Measurements from ENCODE around the gene CCND1.

CCND1 gene

DNA sequence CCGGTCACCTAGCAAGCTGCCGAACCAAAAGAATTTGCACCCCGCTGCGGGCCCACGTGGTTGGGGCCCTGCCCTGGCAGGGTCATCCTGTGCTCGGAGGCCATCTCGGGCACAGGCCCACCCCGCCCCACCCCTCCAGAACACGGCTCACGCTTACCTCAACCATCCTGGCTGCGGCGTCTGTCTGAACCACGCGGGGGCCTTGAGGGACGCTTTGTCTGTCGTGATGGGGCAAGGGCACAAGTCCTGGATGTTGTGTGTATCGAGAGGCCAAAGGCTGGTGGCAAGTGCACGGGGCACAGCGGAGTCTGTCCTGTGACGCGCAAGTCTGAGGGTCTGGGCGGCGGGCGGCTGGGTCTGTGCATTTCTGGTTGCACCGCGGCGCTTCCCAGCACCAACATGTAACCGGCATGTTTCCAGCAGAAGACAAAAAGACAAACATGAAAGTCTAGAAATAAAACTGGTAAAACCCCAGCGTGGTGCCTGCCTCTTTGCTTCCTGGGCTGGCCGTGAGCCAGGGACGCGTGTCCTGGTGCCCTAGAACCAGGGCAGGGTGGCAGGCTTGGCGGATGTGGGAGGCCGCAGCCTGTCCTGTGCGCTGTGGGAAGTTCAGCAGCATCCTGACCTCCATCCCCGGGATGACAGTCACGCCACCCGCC lies 13.2 kb downstream of the CCND1 start:
- DNase-seq (ENCODE audit: low spot score) = no peak

DNA sequence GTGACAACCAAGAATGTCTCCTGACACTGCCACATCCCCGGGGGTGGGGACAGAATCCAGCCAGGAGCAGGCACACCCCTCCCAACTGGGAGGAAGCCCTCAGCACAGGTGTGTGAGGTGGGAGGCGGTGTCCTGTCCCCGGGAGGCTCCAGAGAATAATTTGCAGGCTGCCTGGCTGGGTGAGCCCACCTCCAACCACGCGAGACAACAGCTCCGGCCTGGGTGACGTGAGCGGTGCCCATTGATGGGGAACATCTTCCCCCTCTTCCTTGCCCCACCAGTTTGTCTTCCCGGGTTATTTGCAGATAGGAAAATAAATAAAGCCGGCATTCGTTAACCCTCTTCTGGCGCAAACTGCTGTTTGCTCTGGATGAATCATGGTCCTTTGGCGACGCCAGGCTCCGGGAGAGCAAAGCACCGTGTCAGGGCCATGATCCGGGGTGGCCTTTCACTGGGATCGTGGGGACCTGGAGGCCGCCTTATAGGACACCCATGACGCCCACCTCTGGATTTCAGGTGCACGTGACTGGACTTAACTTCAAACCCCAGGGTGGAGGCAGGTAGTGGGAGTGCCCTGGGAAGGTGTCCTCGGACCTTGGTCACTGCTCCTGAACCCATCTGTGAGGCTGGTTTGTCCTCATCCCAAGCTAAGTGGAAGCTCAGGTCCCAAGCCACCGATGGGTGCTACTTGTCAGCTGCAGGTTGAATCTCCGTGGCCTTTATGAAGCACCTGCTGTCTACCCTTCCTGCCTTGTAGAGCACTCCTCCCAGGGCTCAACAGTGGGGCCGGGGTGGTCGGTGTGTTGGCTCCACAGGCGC lies 13.9 kb downstream of the CCND1 start:
- no peak for DNase-seq (ENCODE audit: low spot score)

DNA sequence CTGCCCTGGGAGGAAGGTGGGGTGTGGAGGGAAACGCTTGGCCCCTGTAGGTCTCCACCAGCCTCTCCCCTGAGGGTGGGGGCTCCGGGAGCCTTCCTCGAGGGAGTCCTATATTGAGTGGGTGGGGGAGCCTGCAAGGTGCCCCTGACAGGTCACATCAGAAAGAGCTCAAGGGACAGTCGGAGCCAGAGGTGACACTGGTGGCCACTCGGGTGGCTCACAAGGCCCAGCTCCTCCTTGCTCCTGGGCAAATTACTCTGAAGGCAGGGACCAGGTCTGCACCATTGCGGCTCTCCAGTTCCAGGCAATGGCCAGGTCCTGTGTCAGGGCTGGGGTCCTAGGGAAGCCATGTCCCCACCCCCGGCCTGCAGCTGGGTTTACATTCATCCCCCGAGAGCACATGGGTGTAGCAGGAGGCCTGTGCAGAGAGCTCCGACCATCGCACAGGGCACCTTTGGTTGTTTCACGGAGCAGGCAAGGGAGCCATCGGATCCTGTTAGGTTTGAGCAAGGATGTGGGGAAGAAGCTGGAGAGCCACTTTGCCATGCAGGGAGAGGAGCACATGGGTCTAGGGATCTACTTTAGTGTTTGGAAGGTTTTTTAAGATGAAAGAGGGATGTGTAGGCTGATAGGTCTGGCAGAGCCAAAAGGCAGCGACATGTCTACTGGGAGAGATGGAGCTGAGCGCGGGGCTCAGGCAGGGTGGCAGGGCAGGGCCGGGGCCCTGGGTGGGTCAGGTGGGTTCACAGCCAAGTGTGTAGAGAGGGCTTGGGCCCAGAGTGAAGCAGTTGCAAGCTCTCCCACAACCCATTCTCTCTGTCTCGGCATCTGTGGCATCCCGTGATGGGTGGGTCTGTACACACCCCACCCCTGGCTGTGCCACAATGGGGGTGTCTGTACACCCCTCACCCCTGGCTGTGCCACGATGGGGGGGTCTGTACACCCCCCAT lies 14.8 kb downstream of the CCND1 start:
- no peak for DNase-seq (ENCODE audit: low spot score)

DNA sequence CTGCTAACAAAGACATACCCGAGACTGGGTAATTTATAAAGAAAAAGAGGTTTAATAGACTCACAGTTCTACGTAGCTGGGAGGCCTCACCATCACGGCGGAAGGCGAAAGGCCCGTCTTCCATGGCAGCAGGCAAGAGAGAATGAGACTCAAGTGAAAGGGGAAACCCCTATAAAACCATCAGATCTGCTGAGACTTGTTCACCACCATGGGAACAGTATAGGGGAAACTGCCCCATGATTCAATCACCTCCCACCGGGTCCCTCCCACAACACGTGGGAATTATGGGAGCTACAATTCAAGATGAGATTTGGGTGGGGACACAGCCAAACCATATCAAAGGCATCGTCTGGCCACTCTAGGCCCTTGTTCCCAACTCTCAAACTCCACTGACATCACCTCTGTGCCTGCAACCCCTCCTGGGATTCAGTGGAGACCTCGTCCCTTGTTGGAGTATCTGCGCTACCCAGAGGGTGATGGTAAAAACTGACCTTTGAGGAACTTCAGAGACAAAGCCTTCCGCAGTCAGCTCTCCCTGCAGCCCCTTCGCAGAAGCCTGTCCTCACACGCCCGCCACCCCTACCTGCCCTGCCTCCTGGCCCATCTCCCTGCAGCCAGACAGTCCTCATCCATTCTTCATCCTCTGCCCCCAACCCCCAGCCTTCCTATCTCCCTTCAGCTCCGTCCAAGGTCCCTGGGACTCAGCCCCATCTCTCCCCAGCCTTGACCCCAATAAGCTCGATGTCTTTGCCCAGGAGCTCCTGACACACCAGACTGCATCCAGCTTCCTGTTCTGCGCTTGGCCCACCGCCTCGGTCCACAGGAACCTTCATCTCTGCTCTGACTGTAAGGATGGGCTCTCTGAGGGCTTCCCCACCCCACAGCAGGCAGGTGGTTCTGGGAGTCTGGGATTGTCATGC lies 15.8 kb downstream of the CCND1 start:
- DNase-seq (ENCODE audit: low spot score) = no peak

DNA sequence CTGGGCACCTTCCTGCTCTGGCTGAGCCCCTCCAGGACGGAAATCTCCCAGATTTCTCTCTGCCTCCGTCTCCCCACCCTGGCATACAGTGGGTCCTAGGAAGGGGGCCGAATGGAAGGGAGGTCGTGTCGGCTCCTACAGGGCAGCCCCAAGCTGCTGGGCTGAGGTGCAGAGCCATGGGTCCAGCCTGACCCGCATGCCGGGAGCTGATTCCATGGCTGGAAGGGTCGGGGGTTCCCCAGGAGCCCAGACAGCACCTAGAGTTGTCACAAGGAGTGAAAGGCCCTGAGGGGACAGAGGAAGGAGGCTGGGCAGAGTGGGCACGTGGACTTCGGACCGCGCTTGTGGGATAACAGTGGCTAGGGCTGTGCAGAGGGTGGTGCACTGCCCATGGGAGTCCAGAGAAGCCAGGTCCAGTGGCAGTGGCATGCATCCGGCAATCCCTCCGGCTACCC lies 16.5 kb downstream of the CCND1 start:
- no peak for DNase-seq (ENCODE audit: low spot score)

DNA sequence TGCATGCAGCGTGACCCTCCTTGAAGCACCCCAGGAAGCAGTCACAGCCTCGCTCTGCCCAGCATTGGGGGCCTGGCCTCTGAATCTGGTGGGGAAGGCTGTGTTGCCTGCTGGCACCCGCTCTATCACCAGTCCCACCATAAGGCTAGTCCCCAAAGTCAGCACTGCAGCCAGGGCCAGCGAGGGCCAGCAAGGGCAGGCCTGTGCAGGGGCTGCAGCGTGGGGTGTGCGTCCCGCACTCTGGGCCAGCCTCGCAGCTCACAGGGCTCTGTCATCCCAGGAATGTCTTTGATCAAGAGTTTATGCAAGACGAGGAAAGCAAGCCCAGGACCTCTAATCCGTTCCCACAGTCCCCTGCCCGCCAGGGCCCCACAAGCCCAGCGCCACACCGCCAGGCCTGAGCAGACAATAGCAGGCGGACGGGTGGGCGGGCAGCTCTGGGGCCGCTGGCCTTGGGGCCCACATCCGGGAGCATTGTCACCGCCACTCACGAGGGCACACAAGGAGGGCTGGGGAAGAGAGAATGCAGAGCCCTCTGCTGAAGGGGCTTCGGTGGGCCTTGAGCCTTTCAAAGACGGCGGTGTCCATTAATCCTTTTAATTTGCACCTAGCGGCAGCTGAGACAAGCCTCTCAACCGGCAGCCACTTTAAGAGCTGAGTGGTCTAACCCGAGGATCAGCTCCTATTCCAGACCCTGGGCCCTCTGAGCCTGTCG lies 17.1 kb downstream of the CCND1 start:
- DNase-seq (ENCODE audit: low spot score) = no peak

DNA sequence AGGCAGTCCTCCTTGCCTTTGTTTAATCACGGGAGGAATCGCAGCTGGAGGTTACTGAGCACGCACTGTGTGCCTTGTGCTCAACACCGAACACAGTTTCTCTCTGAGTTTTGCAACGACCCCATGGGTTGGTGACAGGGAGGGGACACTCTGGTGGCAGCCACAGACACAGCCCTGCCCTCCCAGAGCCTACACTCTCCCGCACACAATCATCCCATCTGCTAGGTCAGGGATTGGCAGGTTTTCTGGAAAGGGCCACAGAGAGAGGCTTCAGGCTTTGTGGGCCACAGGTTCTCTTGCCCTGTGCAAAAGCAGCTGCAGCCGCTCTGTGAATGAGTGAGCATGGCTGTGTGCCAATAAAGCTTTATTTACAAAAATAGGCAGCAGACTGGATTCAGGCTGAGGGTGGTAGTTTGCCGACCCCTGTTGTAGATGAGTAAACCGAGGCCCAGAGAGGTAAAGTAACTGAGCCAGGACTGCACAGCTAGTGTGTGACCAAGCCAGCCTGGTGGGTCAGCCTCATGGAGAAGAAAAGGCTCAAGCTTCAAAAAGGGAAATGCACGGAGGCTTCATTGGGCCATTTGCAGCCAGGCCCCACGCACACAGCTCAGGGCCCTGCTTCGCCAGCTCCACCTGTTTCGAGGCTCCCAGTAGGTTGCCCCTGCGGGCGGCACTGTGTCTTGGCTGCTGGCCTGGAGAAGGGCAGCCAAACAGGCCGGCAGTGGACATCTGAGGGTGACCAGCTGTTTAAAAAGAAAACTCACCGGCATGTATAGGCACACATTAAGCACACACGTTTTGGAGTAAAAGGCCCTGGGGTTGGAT lies 17.9 kb downstream of the CCND1 start:
- no peak for DNase-seq (ENCODE audit: low spot score)

DNA sequence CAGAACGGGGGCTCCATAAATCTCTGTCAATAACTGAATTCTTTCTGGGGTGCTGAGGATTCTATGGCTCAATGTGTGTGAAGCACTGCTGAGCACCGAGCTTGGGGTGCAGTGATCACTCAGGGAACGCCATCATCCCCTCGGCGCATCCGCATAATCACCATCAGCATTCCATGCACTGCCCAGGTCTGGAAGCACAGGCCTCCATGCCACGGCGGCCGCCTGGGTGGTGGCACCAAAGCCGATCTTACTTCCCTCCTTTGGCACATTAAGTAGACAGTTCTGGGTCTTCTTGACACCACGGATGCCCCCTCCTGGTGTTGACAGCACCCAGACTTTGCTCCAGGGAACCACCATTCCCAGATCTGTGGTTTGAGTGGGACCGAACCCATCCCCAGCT lies 18.6 kb downstream of the CCND1 start:
- no peak for DNase-seq (ENCODE audit: low spot score)

DNA sequence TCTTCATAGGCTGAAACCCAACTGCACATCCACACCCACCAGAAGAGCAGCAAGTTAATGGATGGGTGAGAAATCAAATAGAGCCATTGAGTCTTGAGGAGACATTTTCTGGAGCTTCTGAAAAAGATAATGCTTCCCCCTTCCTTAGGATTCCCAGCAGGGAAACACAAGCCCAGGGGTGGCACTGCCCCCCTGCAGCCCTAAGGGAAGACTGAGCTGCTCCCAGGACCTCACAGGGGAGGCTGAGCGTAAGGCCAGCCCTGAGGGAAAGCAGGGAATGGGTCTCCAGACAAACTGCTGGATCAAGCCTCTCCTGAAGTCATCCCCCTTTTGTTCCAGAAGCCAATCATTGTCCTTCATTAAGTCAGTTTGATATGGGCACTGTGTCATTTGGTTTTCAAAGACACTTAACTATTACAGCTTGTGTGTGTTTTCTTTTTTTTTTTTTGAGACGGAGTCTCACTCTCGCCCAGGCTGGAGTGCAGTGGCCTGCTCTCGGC lies 19.1 kb downstream of the CCND1 start:
- no peak for DNase-seq (ENCODE audit: low spot score)

DNA sequence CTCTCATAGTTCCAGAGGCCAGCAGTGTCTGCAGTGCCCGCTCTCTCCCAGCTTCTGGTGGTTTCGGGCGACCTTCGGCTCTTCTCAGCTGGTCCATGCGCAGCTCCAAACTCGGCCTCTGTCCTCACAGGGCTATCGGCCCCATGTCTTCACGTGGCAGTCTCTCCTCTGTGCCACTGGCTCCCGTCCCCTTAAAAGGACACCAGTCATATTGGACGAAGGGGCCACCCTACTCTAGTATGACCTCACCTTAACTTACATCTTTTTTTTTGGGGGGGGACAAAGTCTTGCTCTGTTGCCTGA lies 20.4 kb downstream of the CCND1 start:
- no peak for DNase-seq (ENCODE audit: low spot score)

DNA sequence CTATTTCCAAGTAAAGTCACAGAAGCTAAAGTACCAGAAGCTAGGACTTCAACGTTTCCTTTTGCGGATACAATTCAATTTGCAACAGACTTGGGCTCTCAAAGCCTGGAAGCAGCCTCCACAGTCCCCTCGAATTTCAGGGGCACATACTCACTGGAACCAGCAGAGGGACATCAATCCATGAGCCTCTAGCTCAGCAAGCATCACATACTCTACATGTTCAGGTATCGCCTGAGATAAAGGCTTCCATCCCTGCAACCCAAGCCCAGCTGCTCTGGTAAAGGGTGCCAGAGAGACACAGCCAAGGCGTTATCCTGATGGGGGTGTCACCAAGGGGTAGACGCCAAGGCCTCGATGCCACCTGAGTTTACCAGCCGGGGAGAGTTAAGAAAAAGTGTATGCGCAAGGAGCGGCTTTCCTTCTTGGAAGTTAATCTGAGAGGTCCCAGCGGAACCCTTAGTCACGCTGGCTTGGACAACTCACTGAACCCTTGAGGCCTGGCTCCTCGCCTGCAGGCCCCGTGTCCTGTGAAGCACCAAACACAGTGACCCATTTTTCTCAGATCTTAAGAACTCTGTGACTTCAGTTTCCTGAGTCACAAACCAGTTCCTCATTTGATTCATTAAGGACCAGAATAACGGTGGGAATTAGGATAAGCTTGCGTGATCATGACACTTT lies 21.2 kb downstream of the CCND1 start:
- DNase-seq (ENCODE audit: low spot score) = no peak

DNA sequence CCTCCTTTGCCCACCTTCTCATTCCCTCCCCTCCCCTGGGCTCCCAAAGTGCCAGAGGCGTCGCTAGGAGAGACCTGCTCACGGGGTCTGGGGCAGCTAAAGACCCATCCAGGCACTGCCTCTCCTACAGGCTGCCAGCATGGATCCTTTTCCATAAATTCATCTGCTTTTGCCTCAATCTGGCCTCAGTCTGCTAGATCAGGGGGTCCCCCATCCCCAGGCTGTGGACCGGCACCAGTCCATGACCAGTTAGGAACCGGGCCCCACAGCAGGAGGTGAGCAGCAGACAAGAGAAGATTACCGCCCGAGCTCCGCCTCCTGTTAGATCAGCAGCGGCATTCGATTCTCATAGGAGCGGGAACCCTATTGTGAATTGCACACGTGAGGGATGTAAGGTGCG lies 21.9 kb downstream of the CCND1 start:
- DNase-seq (ENCODE audit: low spot score) = no peak

DNA sequence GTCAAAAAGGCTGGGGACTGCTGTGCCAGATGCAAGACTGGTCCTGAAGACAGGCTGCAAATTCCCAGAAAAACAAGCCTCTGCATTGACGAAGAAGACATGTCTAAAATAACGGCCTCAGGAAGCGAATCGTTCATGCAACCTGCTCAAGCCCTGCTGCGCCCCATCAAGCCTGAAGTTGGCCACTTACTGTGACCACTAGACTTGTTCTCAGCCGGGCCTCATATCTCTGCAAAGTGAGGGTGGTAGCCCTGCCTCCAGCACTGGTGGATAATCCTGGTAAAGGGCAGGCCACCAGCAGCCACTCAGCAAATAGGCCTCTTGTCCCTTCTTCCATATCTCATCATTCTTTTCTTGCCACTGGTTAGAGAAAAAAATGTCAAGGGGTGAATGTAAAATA lies 22.4 kb downstream of the CCND1 start:
- DNase-seq (ENCODE audit: low spot score) = no peak

DNA sequence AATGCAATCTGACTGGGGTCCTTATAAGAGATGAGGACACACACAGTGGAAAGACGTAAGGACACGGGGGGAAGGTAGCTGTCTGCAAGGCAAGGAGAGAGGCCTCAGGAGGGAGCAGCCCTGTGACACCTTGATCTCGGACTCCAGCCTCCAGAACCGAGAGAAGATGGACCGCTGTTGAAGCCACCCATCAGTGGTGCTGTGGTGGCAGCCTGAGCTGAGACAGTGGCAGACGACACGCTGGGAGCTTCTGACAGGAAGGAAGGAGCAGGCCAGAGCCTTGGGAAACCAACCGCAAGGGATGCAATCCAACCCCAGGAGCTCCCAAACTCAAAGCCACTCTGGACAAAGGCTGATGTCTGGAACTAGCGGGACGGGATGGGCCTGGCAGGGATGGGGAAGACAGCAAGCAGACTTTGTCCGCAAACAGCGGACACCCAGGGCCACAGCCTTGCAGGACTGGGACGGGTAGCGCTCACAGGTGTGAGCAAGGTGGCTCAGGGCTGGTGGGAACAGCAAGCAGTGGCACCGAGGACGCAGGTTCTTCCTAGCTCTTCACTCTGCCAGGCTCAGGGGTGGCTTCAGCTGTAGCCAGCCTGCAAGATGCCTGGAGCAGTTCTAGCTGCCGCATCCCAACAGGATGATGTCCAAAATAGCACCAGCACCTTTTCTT lies 23.3 kb downstream of the CCND1 start:
- no peak for DNase-seq (ENCODE audit: low spot score)

DNA sequence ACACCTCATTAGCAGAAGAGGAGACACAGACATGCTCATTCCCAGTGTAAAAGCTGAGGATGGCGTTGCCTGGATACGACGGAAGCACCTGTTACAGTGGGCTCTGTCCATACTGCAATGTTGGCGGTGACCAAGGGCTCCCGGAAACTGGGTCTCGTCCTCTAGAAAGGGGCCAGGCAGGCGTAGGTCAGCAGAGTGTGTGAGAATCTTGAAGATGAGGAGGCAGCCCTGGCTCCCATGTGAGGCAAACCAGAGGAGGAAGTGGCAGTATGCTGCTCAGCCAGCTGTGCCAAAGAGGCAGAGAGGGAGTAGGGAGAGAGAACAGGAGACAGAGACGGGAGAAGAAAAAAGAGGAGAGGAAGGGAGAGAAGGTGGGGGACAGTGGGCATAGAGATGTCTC lies 23.9 kb downstream of the CCND1 start:
- no peak for DNase-seq (ENCODE audit: low spot score)

DNA sequence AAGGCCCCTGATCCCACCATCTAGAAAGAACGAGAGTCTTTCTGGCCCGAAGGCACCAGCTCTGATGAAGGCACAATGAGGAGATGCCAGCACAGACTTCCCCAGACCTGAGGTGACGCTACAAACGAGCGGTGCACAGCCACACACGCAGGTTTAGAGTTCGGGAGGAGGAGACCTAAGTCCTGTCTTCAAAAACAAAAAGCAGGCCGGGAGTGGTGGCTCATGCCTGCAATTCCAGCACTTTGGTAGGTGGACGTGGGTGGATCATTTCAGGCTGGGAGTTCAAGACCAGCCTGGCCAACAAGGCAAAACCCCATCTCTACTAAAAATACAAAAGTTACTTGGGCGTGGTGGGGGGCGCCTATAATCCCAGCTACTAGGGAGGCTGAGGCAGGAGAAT lies 24.7 kb downstream of the CCND1 start:
- DNase-seq (ENCODE audit: low spot score) = no peak

DNA sequence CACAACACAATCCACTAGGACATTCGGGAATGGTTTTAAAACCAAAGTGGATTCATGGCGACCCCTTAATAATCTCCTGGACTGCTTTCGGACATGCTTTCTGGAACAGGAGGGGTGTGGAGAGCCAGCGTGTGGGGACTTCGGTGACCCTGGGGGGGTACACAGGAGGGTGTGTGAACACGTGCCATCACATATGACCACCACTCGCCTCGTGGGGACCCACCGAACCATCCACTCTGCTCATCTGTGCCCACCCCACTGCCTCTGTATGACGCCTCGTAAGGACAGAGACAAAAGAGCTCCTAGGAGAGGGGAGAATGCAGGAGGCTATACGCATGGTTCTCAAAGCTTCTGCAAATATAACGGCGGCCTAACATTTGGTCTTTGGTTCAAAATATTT lies 25.3 kb downstream of the CCND1 start:
- no peak for DNase-seq (ENCODE audit: low spot score)

DNA sequence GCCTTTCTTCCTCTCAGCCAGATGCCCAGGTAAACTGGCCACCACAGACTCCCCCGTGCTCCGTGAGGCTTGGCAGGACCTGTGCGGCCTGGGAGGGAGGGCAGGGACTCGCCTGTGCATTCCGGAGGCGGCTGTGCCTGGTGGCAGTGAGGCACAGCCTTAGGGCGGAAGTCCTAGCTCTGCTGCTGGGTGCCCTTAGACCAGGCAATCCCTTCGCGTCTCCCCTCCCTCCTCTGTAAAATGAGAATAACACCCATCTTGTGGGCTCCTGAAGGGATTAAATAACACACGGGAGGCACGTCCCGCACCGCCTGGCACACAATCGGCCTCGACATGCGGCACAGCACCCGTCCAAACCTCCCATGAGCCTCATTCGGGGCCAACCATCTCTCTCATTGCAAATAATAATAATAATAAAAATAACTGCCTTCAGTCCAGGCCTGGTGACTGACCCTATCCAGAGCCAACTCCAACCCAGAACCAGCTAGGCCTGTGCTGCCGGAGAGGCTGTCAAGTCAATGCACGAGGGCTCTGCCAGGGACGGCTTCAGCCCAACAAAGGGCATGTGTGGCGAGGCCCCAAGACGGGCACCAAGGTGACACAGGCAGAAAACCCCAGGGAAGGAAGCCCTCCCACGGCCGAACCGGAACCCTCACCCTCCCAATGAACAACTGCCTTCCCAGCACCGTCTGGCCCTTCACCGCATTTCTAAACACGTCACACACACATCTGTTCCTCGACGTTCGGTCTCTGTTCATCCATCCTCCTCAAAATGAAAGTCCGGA lies 26.0 kb downstream of the CCND1 start:
- no peak for DNase-seq (ENCODE audit: low spot score)
